Medulla oblongata (tissue), 1 donor: ENCODE measurements around the gene TMEM87B.

ENCODE experiments used
- DNase-seq: peaks from one replicate; pipeline ENCODE4 v3.0.0-alpha.2; 2015; ENCODE audit errors: extremely low spot score

TMEM87B gene

GRCh38 chr2:112168422-112169124 is 113.5 kb downstream of the TMEM87B start:
- no peak for DNase-seq
